SH-SY5Y (cell line): ENCODE results near the gene CEP170B.

ENCODE experiments used
- GATA2 ChIP-seq: IDR thresholded peaks from 2 replicates; pipeline ENCODE4 v1.6.1; 2011; ENCODE audit warnings: mild to moderate bottlenecking, low read depth, low read length
- GATA3 ChIP-seq: IDR thresholded peaks from 2 replicates; pipeline ENCODE4 v1.6.1; 2011; ENCODE audit warnings: low read depth, mild to moderate bottlenecking, low read length, moderate library complexity

- TF ChIP-seq GATA3, result no peak
- no peak for TF ChIP-seq GATA2
These were observed 15.0 kb downstream of the CEP170B start for GRCh38 chr14:104879983-104880565.
